ENCODE measurements around the gene MAPK9. TPM values are rescaled to one million over a fixed set of nuclear protein-coding genes. Genes with fewer than 3 reads are reported as not detected.

Gene MAPK9
- 10 to 100 TPM; 35.8 to 46.6 (median 38.8) TPM for polyA plus RNA-seq (ENCODE audit: insufficient read length in 4 of 4)

DNA sequence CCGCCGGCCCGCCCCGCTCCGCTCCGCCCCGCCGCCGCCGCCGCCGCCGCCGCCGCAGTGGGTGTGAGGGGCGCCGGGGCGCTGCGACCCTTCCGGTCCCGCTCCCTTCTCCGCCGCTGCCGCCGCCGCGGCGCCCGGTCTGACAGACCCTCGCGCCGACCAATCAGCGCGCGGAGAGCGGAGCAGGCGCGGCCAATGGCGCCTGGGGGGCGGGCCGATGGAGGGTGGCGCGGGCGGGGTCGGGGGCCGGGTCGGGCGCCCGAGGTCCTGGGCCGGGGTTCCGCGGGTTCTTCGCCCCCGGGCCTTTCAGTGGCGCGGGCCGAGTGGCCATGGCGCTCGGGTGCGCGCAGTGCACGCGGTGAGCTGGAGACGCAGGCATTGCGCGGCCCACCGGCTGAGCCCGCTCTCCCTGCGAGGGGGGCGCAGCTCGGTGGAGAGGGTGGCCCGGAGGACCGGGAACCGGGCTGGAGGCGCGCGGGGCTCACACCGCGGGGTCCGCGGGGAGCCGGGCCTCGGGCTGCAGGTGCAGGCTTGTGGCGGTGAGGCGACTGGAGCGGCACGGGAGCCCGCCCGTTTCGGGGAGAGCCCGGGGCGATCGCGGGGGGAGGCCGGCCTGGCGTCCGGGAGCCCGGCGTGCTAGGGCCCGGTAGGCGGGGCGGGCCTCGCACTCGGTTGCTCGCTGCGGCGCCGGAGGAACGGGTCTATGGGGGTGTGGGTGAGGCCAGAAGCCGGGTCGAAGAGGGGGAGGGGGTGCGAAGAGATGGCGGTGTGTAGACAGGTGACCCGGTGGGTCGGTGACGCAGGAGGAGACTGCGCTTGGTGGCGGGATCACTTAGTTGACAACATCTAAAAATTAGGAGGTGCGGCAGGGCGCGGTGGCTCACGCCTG, at the start of gene MAPK9:
Gene MAPK9, minus strand, starts transcription at position 141 of the 889 bp plus-strand sequence. CDS start 11,522 bp downstream, outside the sequence.
- peak in 3 of 4 donors; percentile 72 to 81 (median 75) for DNase-seq (ENCODE audit: low read depth in 4 of 4, low spot score in 3 of 4)

GRCh38 chr5:180341595-180341994, 49.7 kb upstream of the MAPK9 start:
- no peak for DNase-seq (ENCODE audit: low read depth in 4 of 4, low spot score in 3 of 4)

- DNase-seq (ENCODE audit: low read depth in 4 of 4, low spot score in 3 of 4), result no peak
Observed at GRCh38 chr5:180340856-180341255, 49.0 kb upstream of the MAPK9 start.

DNA sequence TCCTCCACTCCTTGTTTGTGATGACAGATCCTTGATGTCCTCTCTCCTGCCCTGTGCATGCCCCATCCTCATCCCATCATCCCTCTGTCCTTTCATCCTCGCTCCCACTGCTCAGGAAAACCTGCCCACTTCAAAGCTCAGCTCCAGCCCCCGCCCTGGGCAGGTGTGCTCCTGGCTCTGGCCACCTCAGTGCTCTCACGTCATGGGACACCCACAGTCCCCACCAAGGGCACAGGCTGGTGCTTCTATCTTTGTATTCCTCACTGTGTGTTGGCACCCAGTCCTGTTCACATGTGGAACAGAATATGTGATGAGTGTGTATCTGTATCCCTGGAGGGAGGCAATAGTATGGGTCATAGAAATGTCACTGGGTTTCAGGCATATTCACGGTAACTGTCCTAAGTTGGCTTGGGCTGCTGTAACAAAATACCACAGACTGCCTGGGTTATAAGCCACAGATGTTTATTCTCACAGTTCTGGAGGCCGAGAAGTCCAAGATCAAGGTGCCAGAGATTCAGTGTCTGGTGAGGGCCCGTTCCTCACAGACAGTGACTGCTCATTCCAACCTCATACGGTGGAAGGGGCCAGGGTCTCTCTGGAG, 47.8 kb upstream of the MAPK9 start:
- DNase-seq (ENCODE audit: low read depth in 4 of 4, low spot score in 3 of 4), result no peak

DNA sequence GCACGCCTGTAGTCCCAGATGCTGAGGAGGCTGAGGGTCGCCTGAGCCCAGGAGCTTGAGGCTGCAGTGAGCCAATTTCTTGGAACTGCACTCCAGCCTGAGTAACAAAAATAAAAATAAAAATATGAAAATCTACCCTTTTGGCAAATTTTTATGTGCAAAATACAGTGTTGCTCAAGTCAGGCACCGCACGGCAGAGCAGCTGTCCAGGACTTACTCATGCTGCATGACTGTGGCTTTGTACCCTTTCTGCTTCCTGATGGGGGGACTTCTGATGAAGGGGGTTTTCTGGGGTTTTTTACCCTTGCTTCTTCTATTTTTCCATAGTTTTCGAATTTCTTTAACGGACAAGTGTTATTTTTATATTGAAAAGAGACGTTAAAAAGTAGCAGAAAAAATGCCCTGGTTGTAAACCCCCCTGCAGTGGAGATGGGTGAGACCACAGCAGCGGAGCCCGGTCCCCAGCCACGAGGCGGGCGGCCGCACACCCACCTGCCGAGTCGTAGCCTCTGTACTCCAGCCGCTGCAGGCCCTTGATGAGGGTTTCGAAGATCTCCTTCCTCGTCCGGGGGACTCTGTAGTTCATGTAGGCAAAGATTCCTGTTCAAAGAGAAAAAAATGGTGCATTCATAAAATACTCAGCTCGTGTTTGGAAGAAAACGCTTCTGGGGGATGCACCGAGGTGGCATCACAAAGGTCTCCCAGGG, 46.3 kb upstream of the MAPK9 start:
- DNase-seq (ENCODE audit: low read depth in 4 of 4, low spot score in 3 of 4), result no peak

DNA sequence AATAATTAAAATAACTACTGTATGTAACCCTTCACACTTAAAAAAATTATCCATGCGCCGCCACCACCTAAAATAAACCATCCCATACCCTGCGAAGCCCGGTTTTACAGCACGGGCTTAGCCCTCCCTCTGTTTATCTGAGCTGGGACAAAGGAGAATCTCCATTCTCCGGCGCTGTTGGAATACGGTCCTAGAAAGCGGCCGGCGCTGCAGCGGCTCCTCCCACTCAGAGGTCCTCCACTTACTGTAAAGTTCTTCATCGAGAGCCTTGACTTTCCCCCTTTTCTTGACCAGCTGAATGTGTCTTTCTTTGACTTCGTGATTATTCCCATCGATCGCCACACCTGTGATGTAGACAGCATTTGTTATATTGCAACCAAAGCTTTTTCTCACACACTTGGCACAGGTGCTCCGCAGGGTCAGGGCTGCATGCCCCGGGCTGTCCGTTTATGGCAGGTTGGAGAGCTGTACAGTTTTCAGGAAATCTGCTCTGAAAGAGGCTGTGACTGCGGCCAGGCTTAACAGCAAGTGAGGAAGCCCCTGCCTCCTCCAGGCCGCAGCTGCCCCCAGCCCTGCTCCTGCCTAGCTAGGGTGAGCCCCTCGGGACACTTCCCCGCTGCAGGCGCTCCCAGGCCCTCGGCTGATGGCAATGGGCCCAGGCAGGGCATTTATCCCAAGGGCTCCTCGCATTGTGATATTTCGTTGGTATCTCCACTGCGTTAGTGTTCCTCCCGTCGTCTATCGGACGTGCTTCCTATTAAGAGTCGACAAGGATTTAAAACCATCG, 44.5 kb upstream of the MAPK9 start:
- no peak for DNase-seq (ENCODE audit: low read depth in 4 of 4, low spot score in 3 of 4)

GRCh38 chr5:180335614-180336233, 43.8 kb upstream of the MAPK9 start:
- no peak for DNase-seq (ENCODE audit: low read depth in 4 of 4, low spot score in 3 of 4)

- no peak for DNase-seq (ENCODE audit: low read depth in 4 of 4, low spot score in 3 of 4)
Observed at GRCh38 chr5:180334751-180335613, 43.1 kb upstream of the MAPK9 start.

GRCh38 chr5:180334176-180334575, 42.3 kb upstream of the MAPK9 start:
- DNase-seq (ENCODE audit: low read depth in 4 of 4, low spot score in 3 of 4), result no peak

DNA sequence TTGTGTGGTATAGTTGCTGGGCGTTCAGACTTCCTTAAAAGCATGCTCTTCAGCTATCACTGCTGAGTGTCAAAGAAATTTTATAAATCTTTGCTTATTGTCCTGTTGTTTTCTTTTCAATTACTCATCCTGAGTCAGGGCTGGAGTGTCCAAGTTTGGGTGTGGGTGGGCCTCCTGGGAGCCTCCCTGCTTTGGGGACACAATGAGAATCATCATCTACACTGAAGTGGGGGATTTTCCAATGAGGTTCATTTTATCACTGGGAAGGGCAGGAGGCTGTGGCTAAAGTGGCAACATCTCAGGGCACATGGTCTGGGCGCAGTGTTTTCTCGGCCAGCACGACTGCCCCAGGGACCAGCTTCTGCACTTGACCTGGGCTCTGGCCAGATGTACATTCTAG, 41.8 kb upstream of the MAPK9 start:
- no peak for DNase-seq (ENCODE audit: low read depth in 4 of 4, low spot score in 3 of 4)

DNA sequence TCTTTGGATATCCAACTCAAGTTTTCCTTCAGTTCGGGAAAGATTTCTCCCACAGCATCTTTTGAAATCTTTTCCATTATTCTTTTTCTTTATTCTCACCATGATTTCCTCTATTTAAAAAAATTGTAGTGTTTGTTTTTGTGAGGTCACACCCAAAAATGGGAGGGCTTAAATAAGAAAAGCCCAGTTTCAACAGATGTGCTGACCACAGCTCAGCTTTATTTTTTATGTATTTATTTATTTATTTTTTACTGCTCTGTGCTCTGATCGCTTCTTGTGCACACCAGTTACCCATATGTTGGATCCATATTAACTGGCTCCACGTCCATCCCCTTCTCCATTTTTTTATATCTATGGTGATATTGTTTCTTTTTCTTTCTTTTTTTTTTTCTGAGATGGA, 41.0 kb upstream of the MAPK9 start:
- DNase-seq (ENCODE audit: low read depth in 4 of 4, low spot score in 3 of 4), result no peak

DNA sequence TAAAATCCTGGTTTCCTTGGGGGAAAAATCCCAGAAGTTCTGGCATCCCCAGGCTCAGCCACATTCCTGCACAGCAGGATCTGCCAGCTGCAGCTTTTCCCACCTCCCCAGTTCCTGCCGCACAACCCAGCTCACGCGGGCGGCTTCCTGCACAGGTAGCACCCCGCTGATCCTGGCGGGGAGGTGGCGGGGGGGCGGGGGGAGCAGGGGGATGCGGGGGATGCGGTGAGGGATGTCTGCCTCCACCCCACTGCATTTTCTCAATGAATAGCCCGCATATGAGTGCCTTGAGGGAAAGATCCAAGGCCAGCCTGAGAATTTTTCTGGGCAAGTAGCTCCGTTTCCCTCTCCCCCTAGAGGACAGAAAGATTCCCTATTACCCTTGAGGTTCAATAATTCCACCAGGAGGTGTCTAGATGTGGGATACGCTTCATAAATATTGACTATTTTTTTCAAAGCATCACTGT, 40.2 kb upstream of the MAPK9 start:
- DNase-seq (ENCODE audit: low read depth in 4 of 4, low spot score in 3 of 4), result no peak

- no peak for DNase-seq (ENCODE audit: low read depth in 4 of 4, low spot score in 3 of 4)
Observed at GRCh38 chr5:180331647-180331950, 39.7 kb upstream of the MAPK9 start.

GRCh38 chr5:180330810-180331646, 39.1 kb upstream of the MAPK9 start:
- DNase-seq (ENCODE audit: low read depth in 4 of 4, low spot score in 3 of 4), result no peak

GRCh38 chr5:180330270-180330648, 38.4 kb upstream of the MAPK9 start:
- DNase-seq (ENCODE audit: low read depth in 4 of 4, low spot score in 3 of 4), result no peak

DNA sequence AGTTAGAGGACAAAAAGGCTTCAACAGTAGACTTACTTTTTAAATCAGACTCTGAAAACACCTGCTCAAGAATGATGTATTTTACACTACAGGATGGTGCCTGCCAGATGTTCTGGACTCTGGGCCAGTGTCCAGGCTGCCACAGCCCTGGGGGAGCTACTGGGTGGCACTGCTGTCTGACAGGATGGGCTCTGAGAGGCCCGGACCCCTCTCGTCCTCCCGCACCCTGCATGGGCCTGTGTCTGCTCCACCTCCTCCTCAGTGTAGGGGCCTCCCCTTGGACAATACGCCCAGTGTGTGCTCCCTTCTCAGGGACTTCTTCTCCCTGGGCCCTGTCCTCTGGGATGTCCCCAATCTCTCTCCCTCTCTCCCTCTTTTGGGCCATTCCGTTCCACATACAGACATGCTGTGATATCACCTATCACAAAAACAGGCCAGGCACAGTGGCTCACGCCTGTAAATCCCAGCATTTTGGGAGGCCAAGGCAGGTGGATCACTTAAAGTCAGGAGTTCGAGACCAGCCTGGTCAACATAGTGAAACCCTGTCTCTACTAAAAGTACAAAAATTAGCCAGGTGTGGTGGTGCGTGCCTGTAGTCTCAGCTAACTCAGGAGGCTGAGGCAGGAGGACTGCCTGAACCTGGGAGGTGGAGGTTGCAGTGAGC, 37.9 kb upstream of the MAPK9 start:
- DNase-seq (ENCODE audit: low read depth in 4 of 4, low spot score in 3 of 4), result no peak

GRCh38 chr5:180329138-180329435, 37.2 kb upstream of the MAPK9 start:
- DNase-seq (ENCODE audit: low read depth in 4 of 4, low spot score in 3 of 4), result no peak
